Astrocyte (in vitro differentiated cells and primary cell): Measurements from ENCODE around the gene PRDM2. TPM values are rescaled to one million over a fixed set of nuclear protein-coding genes. Genes with fewer than 3 reads are reported as not detected.

Experiments used
- DNase-seq: peaks from one replicate; pipeline ENCODE4 v3.0.0-alpha.2; 2010; ENCODE audit warnings: low read depth
- FAIRE-seq: peaks from 2 replicates; lab custom pipeline; 2011; peaks lifted over from hg19 to GRCh38; lab: Jason Lieb, UNC
- H2AFZ ChIP-seq: 2 replicates; pipeline ENCODE4 v1.6.0; 2012; ENCODE audit warnings: low read depth, low read length, inconsistent platforms
- H3K27ac ChIP-seq: 2 replicates; pipeline ENCODE4 v1.5.1; 2011; ENCODE audit warnings: low read depth, low read length, inconsistent platforms
- H3K27me3 ChIP-seq: 2 replicates; pipeline ENCODE4 v1.6.0; 2011; ENCODE audit warnings: low read length, inconsistent platforms; ENCODE audit not compliant: insufficient read depth
- H3K36me3 ChIP-seq: 2 replicates; pipeline ENCODE4 v1.5.1; 2011; ENCODE audit warnings: low read length, inconsistent platforms; ENCODE audit not compliant: insufficient read depth
- H3K4me1 ChIP-seq: 2 replicates; pipeline ENCODE4 v1.5.1; 2011; ENCODE audit warnings: low read length, inconsistent platforms; ENCODE audit not compliant: insufficient read depth
- H3K4me2 ChIP-seq: 2 replicates; pipeline ENCODE4 v1.6.0; 2012; ENCODE audit warnings: low read length, inconsistent platforms
- H3K4me3 ChIP-seq: 2 replicates; pipeline ENCODE4 v1.5.1; 2011; ENCODE audit warnings: low read depth, mild to moderate bottlenecking, low read length, inconsistent platforms; ENCODE audit not compliant: insufficient read depth
- H3K79me2 ChIP-seq: 2 replicates; pipeline ENCODE4 v1.6.0; 2012; ENCODE audit warnings: mild to moderate bottlenecking, low read length, inconsistent platforms; ENCODE audit not compliant: insufficient read depth
- H3K9ac ChIP-seq: 2 replicates; pipeline ENCODE4 v1.6.0; 2012; ENCODE audit warnings: mild to moderate bottlenecking, low read length, inconsistent platforms
- H3K9me3 ChIP-seq: 2 replicates; pipeline ENCODE4 v1.5.1; 2012; ENCODE audit warnings: low read depth, mild to moderate bottlenecking, low read length, inconsistent platforms; ENCODE audit not compliant: insufficient read depth
- H4K20me1 ChIP-seq: 2 replicates; pipeline ENCODE4 v1.6.0; 2012; ENCODE audit warnings: low read length, inconsistent platforms; ENCODE audit not compliant: insufficient read depth
- H3K27ac Mint-ChIP-seq: one replicate; pipeline ENCODE4 v1.8.0; 2021; ENCODE audit warnings: mild to moderate bottlenecking, mixed read lengths; ENCODE audit not compliant: unreplicated experiment
- H3K27me3 Mint-ChIP-seq: one replicate; pipeline ENCODE4 v1.8.0; 2021; ENCODE audit warnings: low read depth, mixed read lengths; ENCODE audit not compliant: unreplicated experiment
- H3K36me3 Mint-ChIP-seq: one replicate; pipeline ENCODE4 v1.8.0; 2021; ENCODE audit warnings: low read depth, mixed read lengths; ENCODE audit not compliant: unreplicated experiment
- H3K4me1 Mint-ChIP-seq: one replicate; pipeline ENCODE4 v1.8.0; 2021; ENCODE audit warnings: low read depth, mixed read lengths; ENCODE audit not compliant: unreplicated experiment
- H3K4me3 Mint-ChIP-seq: one replicate; pipeline ENCODE4 v1.8.0; 2021; ENCODE audit warnings: mild to moderate bottlenecking, moderate library complexity, mixed read lengths; ENCODE audit not compliant: unreplicated experiment
- H3K9me3 Mint-ChIP-seq: one replicate; pipeline ENCODE4 v1.8.0; 2021; ENCODE audit warnings: mild to moderate bottlenecking, mixed read lengths; ENCODE audit not compliant: unreplicated experiment
- EZH2 ChIP-seq: IDR thresholded peaks from 2 replicates; pipeline ENCODE4 v1.6.1; 2012; ENCODE audit warnings: mild to moderate bottlenecking, low read length, inconsistent platforms; ENCODE audit not compliant: insufficient read depth
- total RNA-seq: library from RNA; stranded (reverse); gene quantifications from 2 replicates; pipeline ENCODE4 v1.2.1, GENCODE V29; 2021
- TF ChIP-seq, protein P1 (sequence below): IDR thresholded peaks from 2 replicates; pipeline ENCODE4 v1.5.1; 2011; ENCODE audit warnings: low read depth, mild to moderate bottlenecking, inconsistent platforms, low read length, moderate library complexity; ENCODE audit not compliant: insufficient read depth

Gene PRDM2
- total RNA-seq, 1 donor from 2014 or later, result 49.0 TPM

DNA sequence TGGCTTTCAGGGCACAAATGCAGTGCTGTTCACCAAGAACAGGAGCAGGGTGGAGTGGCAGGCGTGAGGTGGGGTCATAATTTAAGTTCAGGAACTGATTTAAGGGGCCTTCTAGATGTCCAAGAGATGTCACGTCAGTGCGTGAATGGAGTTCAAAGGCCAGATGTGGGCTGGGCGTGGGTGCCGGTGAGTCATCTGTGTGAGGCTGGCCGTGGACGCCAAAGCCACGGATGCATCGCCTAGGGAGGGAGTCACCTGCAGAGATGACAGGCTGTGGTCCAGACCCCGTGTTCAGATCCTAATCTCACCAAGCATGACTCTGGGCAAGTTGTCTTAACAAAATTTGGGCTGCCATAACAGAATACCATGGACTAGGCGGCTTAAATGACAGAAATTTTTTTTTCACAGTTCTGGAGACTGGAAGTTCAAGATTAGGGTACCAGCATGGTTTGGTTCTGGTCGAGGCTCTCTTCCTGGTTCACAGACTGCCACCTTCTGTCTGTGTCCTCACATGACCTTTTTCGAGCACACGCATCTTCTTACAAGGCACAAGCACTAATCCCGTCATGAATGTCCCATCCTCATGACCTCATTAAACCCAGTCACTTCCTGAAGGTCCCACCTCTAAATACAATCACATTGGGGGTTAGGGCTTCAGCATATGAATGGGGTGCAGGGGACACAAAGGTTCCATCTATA lies 109.6 kb downstream of the PRDM2 start:
- Mint-ChIP-seq H3K9me3 (no peaks in the 10 kb centered on the region), H3K4me3 (no peak overlapping the region), H3K4me1 (peaks cover 10% of the 10 kb centered on the region), H3K27me3 (no peaks in the 10 kb centered on the region), H3K27ac (no peak overlapping the region), H3K36me3 (peaks cover 13% of the 10 kb centered on the region)
- Histone ChIP-seq H3K27me3 (no peaks in the 10 kb centered on the region), H3K4me1 (no peaks in the 10 kb centered on the region), H3K9ac (no peak overlapping the region), H4K20me1 (peaks cover 16% of the 10 kb centered on the region), H3K79me2 (no peaks in the 10 kb centered on the region), H3K27ac (no peak overlapping the region), H3K9me3 (no peaks in the 10 kb centered on the region), H2AFZ (no peak overlapping the region), H3K36me3 (no peaks in the 10 kb centered on the region), H3K4me3 (no peak overlapping the region), H3K4me2 (no peak overlapping the region)
- no peak for FAIRE-seq
- peak; percentile 6 for DNase-seq
- TF ChIP-seq, protein P1, sequence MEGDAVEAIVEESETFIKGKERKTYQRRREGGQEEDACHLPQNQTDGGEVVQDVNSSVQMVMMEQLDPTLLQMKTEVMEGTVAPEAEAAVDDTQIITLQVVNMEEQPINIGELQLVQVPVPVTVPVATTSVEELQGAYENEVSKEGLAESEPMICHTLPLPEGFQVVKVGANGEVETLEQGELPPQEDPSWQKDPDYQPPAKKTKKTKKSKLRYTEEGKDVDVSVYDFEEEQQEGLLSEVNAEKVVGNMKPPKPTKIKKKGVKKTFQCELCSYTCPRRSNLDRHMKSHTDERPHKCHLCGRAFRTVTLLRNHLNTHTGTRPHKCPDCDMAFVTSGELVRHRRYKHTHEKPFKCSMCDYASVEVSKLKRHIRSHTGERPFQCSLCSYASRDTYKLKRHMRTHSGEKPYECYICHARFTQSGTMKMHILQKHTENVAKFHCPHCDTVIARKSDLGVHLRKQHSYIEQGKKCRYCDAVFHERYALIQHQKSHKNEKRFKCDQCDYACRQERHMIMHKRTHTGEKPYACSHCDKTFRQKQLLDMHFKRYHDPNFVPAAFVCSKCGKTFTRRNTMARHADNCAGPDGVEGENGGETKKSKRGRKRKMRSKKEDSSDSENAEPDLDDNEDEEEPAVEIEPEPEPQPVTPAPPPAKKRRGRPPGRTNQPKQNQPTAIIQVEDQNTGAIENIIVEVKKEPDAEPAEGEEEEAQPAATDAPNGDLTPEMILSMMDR, result no peak
- no peak for TF ChIP-seq EZH2

DNA sequence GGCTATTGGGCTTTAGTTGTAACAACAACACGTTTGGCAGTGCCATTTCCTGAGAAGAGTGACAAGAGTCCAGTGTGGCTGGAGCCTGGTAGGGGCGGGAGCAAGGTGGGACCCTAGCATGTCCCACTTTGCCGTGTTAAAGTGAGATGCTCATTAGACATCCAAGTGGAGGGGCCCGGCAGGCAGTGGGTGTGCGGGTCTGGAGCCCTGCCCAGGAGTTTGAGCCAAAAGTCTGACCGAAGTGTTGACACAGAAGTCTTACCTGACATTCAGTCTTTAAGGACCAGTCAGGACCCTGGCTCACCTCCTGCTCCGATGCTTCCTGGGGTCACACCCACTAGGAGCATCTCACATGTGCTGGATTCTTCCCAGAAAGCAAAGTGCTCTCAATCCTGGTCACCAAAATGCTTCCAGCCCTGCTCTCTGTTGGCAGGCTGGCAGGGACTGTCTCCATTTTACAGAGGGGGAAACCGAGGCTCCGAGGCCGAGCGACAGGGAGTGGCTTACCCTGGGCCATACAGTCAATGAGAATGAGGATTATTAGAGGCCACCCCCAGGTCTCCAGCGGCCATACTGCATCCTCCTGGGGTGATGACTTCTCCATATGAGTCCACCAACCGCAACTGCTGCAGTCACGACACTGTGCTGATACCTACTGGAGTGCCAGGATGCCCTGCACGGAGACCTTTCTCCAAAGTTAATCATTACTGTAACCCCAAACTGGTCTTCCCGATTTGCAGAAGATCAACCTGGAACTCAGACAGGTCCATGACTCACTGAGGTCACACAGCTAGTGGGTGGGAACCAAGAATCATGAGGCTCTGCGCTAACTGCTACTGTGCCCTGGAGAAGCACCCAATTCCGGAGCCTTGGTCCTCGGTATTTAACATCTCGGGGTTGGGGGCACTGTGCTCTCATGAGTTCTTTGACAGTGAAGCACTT lies 112.7 kb downstream of the PRDM2 start:
- no peaks in the 10 kb centered on the region for H3K9me3 ChIP-seq
- DNase-seq, result peak; percentile 8
- H3K4me1 ChIP-seq, result no peaks in the 10 kb centered on the region
- FAIRE-seq, result no peak
- peaks cover 3% of the 10 kb centered on the region for H4K20me1 ChIP-seq
- H3K4me1 Mint-ChIP-seq, result peaks cover 10% of the 10 kb centered on the region
- no peaks in the 10 kb centered on the region for H3K27me3 ChIP-seq
- no peak overlapping the region for H3K4me3 Mint-ChIP-seq
- H3K79me2 ChIP-seq, result no peaks in the 10 kb centered on the region
- H3K4me3 ChIP-seq, result no peak overlapping the region
- no peak overlapping the region for H2AFZ ChIP-seq
- no peak overlapping the region for H3K4me2 ChIP-seq
- no peaks in the 10 kb centered on the region for H3K9me3 Mint-ChIP-seq
- no peak overlapping the region for H3K9ac ChIP-seq
- TF ChIP-seq EZH2, result no peak
- TF ChIP-seq, protein P1, result no peak
- no peak overlapping the region for H3K27ac ChIP-seq
- H3K27ac Mint-ChIP-seq, result no peak overlapping the region
- H3K27me3 Mint-ChIP-seq, result no peaks in the 10 kb centered on the region
- H3K36me3 ChIP-seq, result no peaks in the 10 kb centered on the region
- H3K36me3 Mint-ChIP-seq, result peaks cover 5% of the 10 kb centered on the region
